ENCODE results near the gene TPP1.

TPP1 gene

GRCh38 chr11:6604081-6604626 lies 15.1 kb downstream of the TPP1 start:
- peak overlapping the region; percentile 62 for H3K27ac ChIP-seq
- TF ChIP-seq ZFX (IDR thresholded peaks at IDR 0.05; ENCODE audit: borderline replicate concordance) (no peak), CTCF (IDR thresholded peaks at IDR 0.05) (no peak; the same call in 1 of the 2 replicates)

GRCh38 chr11:6603287-6604080 lies 15.7 kb downstream of the TPP1 start, which contains the start of the genes ILK and RRP8:
TSS of gene ILK (plus strand) at chr11:6603774. CDS start at chr11:6604272, 498 bp downstream.
TSS of gene RRP8 (minus strand) at chr11:6603616. CDS start at chr11:6603502, 114 bp downstream.
- no peak for TF ChIP-seq ZFX (IDR thresholded peaks at IDR 0.05; ENCODE audit: borderline replicate concordance)
- H3K27ac ChIP-seq, result peak within 1 kb of the TSS; percentile 62

- no peak for TF ChIP-seq ZFX (IDR thresholded peaks at IDR 0.05; ENCODE audit: borderline replicate concordance)
- no peak for TF ChIP-seq CTCF (IDR thresholded peaks at IDR 0.05)
- H3K27ac ChIP-seq, result peak overlapping the region; percentile 62
Observed at GRCh38 chr11:6602096-6602940, 16.9 kb downstream of the TPP1 start.

GRCh38 chr11:6601041-6601461 lies 18.2 kb downstream of the TPP1 start:
- no peak overlapping the region for H3K27ac ChIP-seq
- TF ChIP-seq CTCF (IDR thresholded peaks at IDR 0.05) (no peak), ZFX (IDR thresholded peaks at IDR 0.05; ENCODE audit: borderline replicate concordance) (no peak)

- TF ChIP-seq CTCF (IDR thresholded peaks at IDR 0.05) (no peak), ZFX (IDR thresholded peaks at IDR 0.05; ENCODE audit: borderline replicate concordance) (no peak)
Observed at GRCh38 chr11:6599881-6600390, 19.3 kb downstream of the TPP1 start.

GRCh38 chr11:6599449-6599848 lies 19.8 kb downstream of the TPP1 start:
- H3K27ac ChIP-seq, result no peak overlapping the region
- TF ChIP-seq ZFX (IDR thresholded peaks at IDR 0.05; ENCODE audit: borderline replicate concordance) (no peak), CTCF (IDR thresholded peaks at IDR 0.05) (no peak)

More at GRCh38 chr11:6599881-6600390, 19.3 kb downstream of the TPP1 start:
- H3K27ac ChIP-seq, result no peak overlapping the region

GRCh38 chr11:6598555-6598954 lies 20.7 kb downstream of the TPP1 start:
- TF ChIP-seq CTCF (IDR thresholded peaks at IDR 0.05) (no peak), ZFX (IDR thresholded peaks at IDR 0.05; ENCODE audit: borderline replicate concordance) (no peak)

More at GRCh38 chr11:6598555-6598954, 20.7 kb downstream of the TPP1 start:
- no peak overlapping the region for H3K27ac ChIP-seq

Data from 22Rv1 (cell line).